ENCODE data around the gene HEY2. TPM values are rescaled to one million over a fixed set of nuclear protein-coding genes. Genes with fewer than 3 reads are reported as not detected.

The HEY2 gene
- total RNA-seq, 1 donor from 2014 or later: 43.0 TPM

DNA sequence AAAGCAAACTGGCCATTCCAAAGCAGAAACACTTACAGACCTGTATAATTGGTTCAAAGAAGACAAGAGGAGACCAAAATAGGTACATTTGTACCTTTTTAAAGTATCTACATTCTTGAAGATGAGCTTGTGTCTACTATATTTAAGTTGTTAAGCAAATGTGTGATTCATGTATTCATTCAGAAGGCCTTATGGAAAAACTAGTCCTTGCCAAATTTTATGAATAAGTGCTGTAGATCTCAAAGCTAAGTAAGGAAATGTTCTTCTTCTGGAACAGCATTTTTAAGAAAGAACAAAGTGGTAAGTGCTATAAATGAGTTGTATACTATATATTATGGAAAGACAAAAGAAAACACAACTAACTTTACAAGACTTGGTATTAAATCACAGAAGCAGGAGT, 22.2 kb upstream of the HEY2 start:
- H3K27ac Mint-ChIP-seq (ENCODE audit: unreplicated experiment): no peak overlapping the region
- H3K4me1 Mint-ChIP-seq (ENCODE audit: low read depth): peaks cover 40% of the 10 kb centered on the region
- DNase-seq (ENCODE audit: low spot score): no peak
- no peaks in the 10 kb centered on the region for H3K36me3 Mint-ChIP-seq (ENCODE audit: low read depth)
- no peaks in the 10 kb centered on the region for H3K27me3 Mint-ChIP-seq (ENCODE audit: low read depth)
- H3K9me3 Mint-ChIP-seq (ENCODE audit: low read depth): no peaks in the 10 kb centered on the region
- no peak overlapping the region for H3K4me3 Mint-ChIP-seq (ENCODE audit: unreplicated experiment)
- TF ChIP-seq, protein P1, sequence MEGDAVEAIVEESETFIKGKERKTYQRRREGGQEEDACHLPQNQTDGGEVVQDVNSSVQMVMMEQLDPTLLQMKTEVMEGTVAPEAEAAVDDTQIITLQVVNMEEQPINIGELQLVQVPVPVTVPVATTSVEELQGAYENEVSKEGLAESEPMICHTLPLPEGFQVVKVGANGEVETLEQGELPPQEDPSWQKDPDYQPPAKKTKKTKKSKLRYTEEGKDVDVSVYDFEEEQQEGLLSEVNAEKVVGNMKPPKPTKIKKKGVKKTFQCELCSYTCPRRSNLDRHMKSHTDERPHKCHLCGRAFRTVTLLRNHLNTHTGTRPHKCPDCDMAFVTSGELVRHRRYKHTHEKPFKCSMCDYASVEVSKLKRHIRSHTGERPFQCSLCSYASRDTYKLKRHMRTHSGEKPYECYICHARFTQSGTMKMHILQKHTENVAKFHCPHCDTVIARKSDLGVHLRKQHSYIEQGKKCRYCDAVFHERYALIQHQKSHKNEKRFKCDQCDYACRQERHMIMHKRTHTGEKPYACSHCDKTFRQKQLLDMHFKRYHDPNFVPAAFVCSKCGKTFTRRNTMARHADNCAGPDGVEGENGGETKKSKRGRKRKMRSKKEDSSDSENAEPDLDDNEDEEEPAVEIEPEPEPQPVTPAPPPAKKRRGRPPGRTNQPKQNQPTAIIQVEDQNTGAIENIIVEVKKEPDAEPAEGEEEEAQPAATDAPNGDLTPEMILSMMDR (IDR thresholded peaks at IDR 0.05): no peak

GRCh38 chr6:125728739-125729138, 20.7 kb upstream of the HEY2 start:
- H3K4me1 Mint-ChIP-seq (ENCODE audit: low read depth): peaks cover 36% of the 10 kb centered on the region
- DNase-seq (ENCODE audit: low spot score): no peak
- H3K27me3 Mint-ChIP-seq (ENCODE audit: low read depth): no peaks in the 10 kb centered on the region
- H3K4me3 Mint-ChIP-seq (ENCODE audit: unreplicated experiment): no peak overlapping the region
- no peaks in the 10 kb centered on the region for H3K9me3 Mint-ChIP-seq (ENCODE audit: low read depth)
- H3K36me3 Mint-ChIP-seq (ENCODE audit: low read depth): no peaks in the 10 kb centered on the region
- TF ChIP-seq, protein P1 (IDR thresholded peaks at IDR 0.05): no peak
- H3K27ac Mint-ChIP-seq (ENCODE audit: unreplicated experiment): peak overlapping the region; percentile 42

DNA sequence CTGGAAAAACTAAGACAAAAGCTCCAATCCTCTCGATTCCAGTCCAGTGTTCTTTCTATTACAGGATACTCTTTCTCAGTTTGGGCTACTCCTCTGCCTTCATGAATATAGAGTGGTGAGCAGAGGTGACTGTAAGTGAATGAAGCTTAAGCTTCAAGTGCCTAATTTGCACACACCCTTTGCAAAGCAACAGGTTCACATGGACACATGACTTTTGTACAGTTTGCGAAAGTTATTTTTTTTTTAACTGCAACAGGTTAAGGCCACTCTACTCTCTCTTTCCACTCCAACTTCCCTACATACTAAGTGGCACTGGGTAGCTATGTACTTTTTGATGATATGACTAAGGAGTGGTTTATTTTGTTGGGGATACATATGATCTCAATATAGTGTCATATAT, 19.4 kb upstream of the HEY2 start:
- Mint-ChIP-seq H3K27me3 (ENCODE audit: low read depth) (no peaks in the 10 kb centered on the region), H3K9me3 (ENCODE audit: low read depth) (no peaks in the 10 kb centered on the region), H3K27ac (ENCODE audit: unreplicated experiment) (no peak overlapping the region), H3K36me3 (ENCODE audit: low read depth) (no peaks in the 10 kb centered on the region), H3K4me1 (ENCODE audit: low read depth) (peaks cover 36% of the 10 kb centered on the region), H3K4me3 (ENCODE audit: unreplicated experiment) (no peak overlapping the region)
- TF ChIP-seq, protein P1 (IDR thresholded peaks at IDR 0.05): no peak
- no peak for DNase-seq (ENCODE audit: low spot score)

GRCh38 chr6:125732398-125732797, 17.0 kb upstream of the HEY2 start:
- TF ChIP-seq, protein P1 (IDR thresholded peaks at IDR 0.05): no peak
- H3K4me1 Mint-ChIP-seq (ENCODE audit: low read depth): peaks cover 29% of the 10 kb centered on the region
- DNase-seq (ENCODE audit: low spot score): no peak
- no peak overlapping the region for H3K4me3 Mint-ChIP-seq (ENCODE audit: unreplicated experiment)
- H3K9me3 Mint-ChIP-seq (ENCODE audit: low read depth): no peaks in the 10 kb centered on the region
- no peak overlapping the region for H3K27ac Mint-ChIP-seq (ENCODE audit: unreplicated experiment)
- H3K36me3 Mint-ChIP-seq (ENCODE audit: low read depth): no peaks in the 10 kb centered on the region
- no peaks in the 10 kb centered on the region for H3K27me3 Mint-ChIP-seq (ENCODE audit: low read depth)

DNA sequence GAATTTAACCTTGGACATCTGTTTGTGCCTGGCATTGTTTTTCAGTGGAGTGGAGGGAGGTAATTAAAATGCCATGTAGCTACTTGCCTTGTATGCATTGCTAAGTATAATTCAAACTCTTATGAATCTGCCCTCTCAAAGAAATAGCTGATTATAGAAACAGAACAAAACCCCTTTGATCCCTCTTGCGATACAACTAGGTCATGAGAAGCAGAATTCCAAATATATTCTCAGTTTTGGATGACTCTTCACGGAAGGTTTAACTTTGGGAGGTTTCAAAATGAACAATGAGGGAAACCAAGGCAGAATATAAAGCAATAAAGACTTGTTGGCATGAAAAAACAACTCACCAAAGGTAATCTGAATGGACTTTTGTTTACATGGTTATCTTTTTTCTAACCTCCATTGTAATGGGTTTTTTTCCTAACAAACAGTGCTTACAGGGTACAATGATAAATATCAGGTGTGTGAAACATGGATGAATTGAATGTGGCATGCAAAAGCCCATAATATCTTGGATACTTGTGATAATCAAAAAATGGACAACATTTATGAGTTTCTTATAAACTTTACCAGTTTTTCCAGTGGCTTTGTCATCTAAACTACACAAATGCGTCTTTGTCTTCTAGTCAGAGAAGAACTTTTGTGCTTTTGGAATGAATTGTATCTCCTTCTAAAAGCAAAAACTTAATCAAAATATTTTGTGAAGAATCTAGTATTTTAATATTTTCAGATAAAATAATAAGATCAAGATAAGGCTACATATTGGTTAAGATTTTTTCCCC, 15.7 kb upstream of the HEY2 start:
- peaks cover 16% of the 10 kb centered on the region for H3K4me1 Mint-ChIP-seq (ENCODE audit: low read depth)
- H3K27me3 Mint-ChIP-seq (ENCODE audit: low read depth): no peaks in the 10 kb centered on the region
- no peak for DNase-seq (ENCODE audit: low spot score)
- TF ChIP-seq, protein P1 (IDR thresholded peaks at IDR 0.05): no peak
- no peak overlapping the region for H3K4me3 Mint-ChIP-seq (ENCODE audit: unreplicated experiment)
- no peaks in the 10 kb centered on the region for H3K9me3 Mint-ChIP-seq (ENCODE audit: low read depth)
- H3K36me3 Mint-ChIP-seq (ENCODE audit: low read depth): peaks cover 3% of the 10 kb centered on the region
- no peak overlapping the region for H3K27ac Mint-ChIP-seq (ENCODE audit: unreplicated experiment)

All from chondrocyte (in vitro differentiated cells).